GM21390 (cell line): ENCODE data around the gene ELMO2.

ENCODE experiments used
- ATAC-seq: cut with Tn5 transposase; IDR thresholded peaks from one replicate; pipeline ENCODE4 v1.9.1; 2021; ENCODE audit not compliant: unreplicated experiment

Gene ELMO2

GRCh38 chr20:46406200-46406985 is at the start of gene ELMO2:
TSS of gene ELMO2 (minus strand) at chr20:46406615. CDS start at chr20:46394482, 12,133 bp downstream.
- peak; percentile 86 for ATAC-seq

DNA sequence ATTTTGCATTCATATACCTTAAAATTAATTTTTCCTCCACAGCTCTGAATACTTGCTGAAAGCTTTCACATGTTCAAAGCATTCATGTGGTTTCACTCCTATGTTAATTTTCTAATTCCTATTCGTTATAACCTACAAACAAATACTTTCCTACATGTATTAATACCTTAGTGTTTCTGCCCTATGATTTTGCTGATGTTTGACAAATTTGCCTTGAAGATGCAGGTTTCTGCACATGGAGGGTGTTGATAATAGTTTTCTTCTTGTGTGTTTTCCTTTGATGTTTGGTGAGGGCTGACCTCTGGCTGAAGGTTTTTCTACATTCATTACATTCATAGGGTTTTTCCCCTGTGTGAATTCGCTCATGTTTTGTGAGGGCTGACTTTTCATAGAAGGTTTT is 49.3 kb upstream of the ELMO2 start:
- ATAC-seq: no peak

- no peak for ATAC-seq
These were observed 40.4 kb upstream of the ELMO2 start for GRCh38 chr20:46446851-46447250.

- ATAC-seq: no peak
These were observed 33.4 kb upstream of the ELMO2 start for GRCh38 chr20:46439837-46440236.

- ATAC-seq: no peak
These were observed 31.8 kb upstream of the ELMO2 start for GRCh38 chr20:46438156-46438750.

GRCh38 chr20:46435146-46435545 is 28.7 kb upstream of the ELMO2 start:
- ATAC-seq: no peak

GRCh38 chr20:46434597-46434996 is 28.2 kb upstream of the ELMO2 start:
- no peak for ATAC-seq

GRCh38 chr20:46433051-46433450 is 26.6 kb upstream of the ELMO2 start:
- no peak for ATAC-seq

DNA sequence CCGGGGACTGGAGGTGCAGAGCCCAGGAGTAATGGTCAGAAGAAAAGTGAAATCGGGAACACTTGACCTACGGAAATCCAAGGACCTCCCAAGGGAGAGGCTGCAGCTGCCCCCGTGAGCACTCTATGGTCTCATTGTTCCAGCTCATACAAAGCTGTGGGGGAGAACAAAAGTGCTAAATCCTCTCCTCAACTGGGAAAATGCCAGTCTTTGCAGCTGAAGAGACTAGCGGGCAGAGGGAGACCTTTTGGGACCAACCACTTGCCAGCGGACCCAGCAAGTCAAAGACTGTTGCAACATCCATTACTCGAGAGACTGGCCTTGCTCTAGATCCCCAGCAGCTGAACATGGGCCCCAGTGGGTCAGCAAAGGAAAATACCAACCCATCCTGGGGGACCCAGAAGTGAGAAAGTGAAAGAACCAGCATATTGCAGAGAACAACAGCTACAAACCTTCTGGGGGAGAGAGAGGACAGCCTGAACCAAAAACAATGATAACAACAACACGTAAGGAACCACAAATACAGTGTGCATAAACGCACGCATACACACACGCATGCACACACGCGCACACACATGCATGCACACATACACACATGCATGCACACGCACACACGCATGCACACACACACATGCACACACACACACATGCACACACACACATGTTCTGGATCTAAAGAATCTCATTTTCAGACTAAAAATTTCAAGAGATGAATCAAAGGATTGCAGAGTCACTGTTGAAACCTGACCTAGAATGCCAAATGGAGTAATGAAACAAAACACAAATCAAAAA is 24.7 kb upstream of the ELMO2 start:
- no peak for ATAC-seq

DNA sequence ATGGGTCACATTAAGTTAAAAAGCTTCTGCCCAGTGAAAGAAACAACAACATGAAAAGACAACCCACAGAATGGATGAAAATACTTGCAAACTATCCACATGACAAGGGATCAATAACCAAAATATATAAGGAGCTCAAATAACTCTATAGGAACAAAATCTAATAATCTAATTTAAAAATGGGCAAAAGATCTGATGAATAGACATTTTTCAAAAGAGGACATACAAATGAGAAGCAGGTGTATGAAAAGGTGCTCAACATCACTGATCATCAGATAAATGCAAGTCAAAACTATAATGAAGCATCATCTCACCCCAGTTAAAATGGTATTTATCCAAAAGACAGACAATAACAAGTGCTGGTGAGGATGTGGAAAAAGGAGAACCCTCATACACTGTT is 21.0 kb upstream of the ELMO2 start:
- no peak for ATAC-seq

- no peak for ATAC-seq
These were observed 17.6 kb upstream of the ELMO2 start for GRCh38 chr20:46423882-46424482.

GRCh38 chr20:46423342-46423741 is 16.9 kb upstream of the ELMO2 start:
- ATAC-seq: no peak

GRCh38 chr20:46420878-46421277 is 14.5 kb upstream of the ELMO2 start:
- ATAC-seq: no peak

- no peak for ATAC-seq
These were observed 13.5 kb upstream of the ELMO2 start for GRCh38 chr20:46419882-46420281.

GRCh38 chr20:46416839-46417238 is 10.4 kb upstream of the ELMO2 start:
- no peak for ATAC-seq

- no peak for ATAC-seq
These were observed 10.0 kb upstream of the ELMO2 start for GRCh38 chr20:46416421-46416820.

- no peak for ATAC-seq
These were observed 9.4 kb upstream of the ELMO2 start for GRCh38 chr20:46415773-46416172.

DNA sequence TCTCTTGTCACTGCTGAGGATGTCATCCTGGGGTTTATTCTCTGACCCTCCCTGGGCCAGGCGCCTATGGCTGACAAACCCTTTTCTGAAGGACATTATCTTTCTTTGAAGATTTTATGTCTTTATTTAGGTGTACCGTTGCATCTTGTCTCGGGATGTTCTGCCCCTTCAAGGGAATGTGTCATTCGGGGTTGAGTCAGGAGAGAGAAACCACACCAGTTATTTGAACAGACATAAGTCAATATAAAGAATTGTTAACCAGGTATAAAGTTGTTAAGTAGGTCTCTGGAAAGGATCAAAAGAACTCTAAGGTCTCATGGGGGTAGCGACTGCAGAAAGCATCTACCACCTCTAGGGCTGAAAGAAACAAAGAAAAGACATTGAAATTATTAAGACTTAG is 8.2 kb upstream of the ELMO2 start:
- ATAC-seq: no peak

DNA sequence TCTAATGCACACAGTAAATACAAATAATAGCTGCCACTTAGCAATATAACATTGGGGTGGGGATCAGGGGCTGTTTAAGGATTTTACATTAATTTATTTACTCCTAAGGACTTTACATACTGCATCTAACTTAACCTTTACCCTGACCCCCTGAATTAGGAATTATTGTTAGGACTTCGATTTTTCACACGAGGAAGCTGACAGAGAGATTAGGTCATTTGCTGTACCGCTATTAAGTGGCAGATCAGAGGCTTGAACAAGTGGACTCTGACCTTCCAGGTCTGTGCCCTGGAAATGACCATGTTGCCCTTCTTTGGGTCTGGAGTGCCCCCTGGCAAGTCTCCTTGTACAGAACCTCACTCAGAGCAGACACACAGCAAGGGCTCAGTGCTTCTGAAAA is 5.2 kb upstream of the ELMO2 start:
- no peak for ATAC-seq

DNA sequence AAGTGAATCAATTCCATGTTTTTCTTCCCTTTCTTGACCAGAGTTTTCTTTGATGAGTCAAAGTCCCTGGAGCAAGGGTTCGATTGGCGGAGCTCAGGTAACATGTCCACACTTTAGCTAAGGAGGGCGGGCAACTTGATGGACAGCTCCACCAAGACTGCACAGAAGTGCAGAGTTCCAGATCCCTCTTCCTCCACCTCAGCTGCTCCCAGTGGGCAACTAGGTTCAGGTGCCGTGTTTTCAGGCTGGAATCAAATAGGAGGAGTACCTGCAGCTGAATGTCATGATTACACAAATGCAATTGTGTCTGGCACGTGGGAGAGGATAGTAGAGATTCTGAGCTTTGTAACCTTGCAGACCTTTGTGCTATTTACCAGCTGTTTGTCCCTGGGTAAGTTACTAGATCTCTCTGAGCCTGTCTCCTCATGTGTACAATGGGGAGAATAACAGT is 1.9 kb upstream of the ELMO2 start:
- no peak for ATAC-seq

DNA sequence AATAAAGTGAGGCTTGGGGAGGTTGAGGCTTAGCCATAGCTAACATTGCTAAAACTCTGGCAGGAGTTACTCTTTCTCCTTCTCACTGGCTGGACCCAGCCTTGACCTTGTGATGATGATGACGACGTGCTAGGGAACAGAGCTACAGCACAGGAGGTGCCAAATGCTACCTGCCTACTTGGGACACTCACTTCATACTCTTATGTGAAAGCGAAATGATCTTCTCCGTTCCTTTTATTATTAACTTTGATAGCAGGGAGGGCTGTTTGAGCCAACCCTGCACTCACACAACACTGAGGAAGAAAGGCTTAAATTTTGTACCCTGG is 1.2 kb upstream of the ELMO2 start:
- ATAC-seq: no peak
